AML-193 (cell line): Measurements from ENCODE around the gene C12orf75.
"Not testable (repeated sequence)": the region's sequence is repeated elsewhere in the genome, so short reads cannot be mapped to it uniquely, and the experiment has no call there.

ENCODE experiments used
- DNase-seq, 2 experiments: peaks; one replicate each; lab custom pipeline; 2025; lab: John Stamatoyannopoulos, UW

The C12orf75 gene

GRCh38 chr12:105378911-105379310 is 48.4 kb downstream of the C12orf75 start:
- no peak for DNase-seq

- peak; percentile 30 to 40 for DNase-seq
These were observed 52.5 kb downstream of the C12orf75 start for GRCh38 chr12:105382771-105383622.

GRCh38 chr12:105384220-105384619 is 53.7 kb downstream of the C12orf75 start:
- no peak for DNase-seq

GRCh38 chr12:105384916-105385535 is 54.5 kb downstream of the C12orf75 start:
- DNase-seq, result no peak

- DNase-seq, result no peak
These were observed 55.9 kb downstream of the C12orf75 start for GRCh38 chr12:105386431-105386830.

- no peak for DNase-seq
These were observed 60.7 kb downstream of the C12orf75 start for GRCh38 chr12:105391231-105391630.

GRCh38 chr12:105393587-105393986 is 63.1 kb downstream of the C12orf75 start:
- no peak for DNase-seq

GRCh38 chr12:105396024-105396423 is 65.5 kb downstream of the C12orf75 start:
- DNase-seq, result no peak

- no peak for DNase-seq
These were observed 66.5 kb downstream of the C12orf75 start for GRCh38 chr12:105396983-105397382.

GRCh38 chr12:105398930-105399329 is 68.4 kb downstream of the C12orf75 start:
- no peak for DNase-seq

- DNase-seq, result no peak
These were observed 69.1 kb downstream of the C12orf75 start for GRCh38 chr12:105399428-105400081.

GRCh38 chr12:105400227-105400626 is 69.7 kb downstream of the C12orf75 start:
- DNase-seq, result no peak

- DNase-seq, result no peak
These were observed 70.7 kb downstream of the C12orf75 start for GRCh38 chr12:105401198-105401597.

GRCh38 chr12:105402366-105402765 is 71.9 kb downstream of the C12orf75 start:
- DNase-seq, result no peak

- no peak for DNase-seq
These were observed 72.6 kb downstream of the C12orf75 start for GRCh38 chr12:105403095-105403494.

- not testable (repeated sequence) for DNase-seq
These were observed 73.6 kb downstream of the C12orf75 start for GRCh38 chr12:105404134-105404533.

GRCh38 chr12:105406497-105406896 is 76.0 kb downstream of the C12orf75 start:
- DNase-seq, result no peak

- DNase-seq, result no peak
These were observed 78.8 kb downstream of the C12orf75 start for GRCh38 chr12:105409279-105409678.

- no peak for DNase-seq
These were observed 79.4 kb downstream of the C12orf75 start for GRCh38 chr12:105409801-105410471.

- DNase-seq, result no peak
These were observed 83.5 kb downstream of the C12orf75 start for GRCh38 chr12:105413911-105414487.

- DNase-seq, result no peak
These were observed 87.2 kb downstream of the C12orf75 start for GRCh38 chr12:105417732-105418131.

- no peak for DNase-seq
These were observed 87.7 kb downstream of the C12orf75 start for GRCh38 chr12:105418229-105418628.
